CD14-positive monocyte (primary cell): ENCODE data around the gene DPH7. TPM values are rescaled to one million over a fixed set of nuclear protein-coding genes. Genes with fewer than 3 reads are reported as not detected.

Experiments used
- DNase-seq, 3 donors: peaks; one replicate each; pipeline ENCODE4 v3.0.0-alpha.2; 2011 to 2022
- H2AFZ ChIP-seq: 2 replicates; pipeline ENCODE4 v1.6.0; 2012; ENCODE audit warnings: mild to moderate bottlenecking, low read depth, low read length, inconsistent platforms; ENCODE audit not compliant: insufficient read depth, poor library complexity, severe bottlenecking
- H3K27ac ChIP-seq, 2 donors: 1 replicate in 1 of 2; 2 replicates in 1 of 2; pipeline ENCODE4 v1.5.1; 2012 to 2013; ENCODE audit warnings: low read length in 2 of 2, control low read depth in 1 of 2, inconsistent platforms in 1 of 2, low read depth in 1 of 2, mild to moderate bottlenecking in 1 of 2
- H3K27me3 ChIP-seq, 2 donors: one replicate each; pipeline versions ENCODE4 v1.6.0 to v1.6.1; 2011 to 2013; ENCODE audit warnings: low read length in 2 of 2; ENCODE audit not compliant: control insufficient read depth in 2 of 2, insufficient read depth in 2 of 2
- H3K36me3 ChIP-seq, 2 donors: replicated peaks in 1 of 2; 1 replicate in 1 of 2; 2 replicates in 1 of 2; pipeline versions ENCODE4 v1.5.1 to v1.6.1; 2012 to 2013; ENCODE audit warnings: low read length in 2 of 2, control low read depth in 1 of 2, inconsistent platforms in 1 of 2, mild to moderate bottlenecking in 1 of 2; ENCODE audit not compliant: insufficient read depth in 2 of 2, control insufficient read depth in 1 of 2
- H3K4me1 ChIP-seq, 2 donors: 1 replicate in 1 of 2; 2 replicates in 1 of 2; pipeline versions ENCODE4 v1.5.1 to v1.6.1; 2012 to 2013; ENCODE audit warnings: low read length in 2 of 2, control low read depth in 1 of 2, inconsistent platforms in 1 of 2, mild to moderate bottlenecking in 1 of 2, moderate library complexity in 1 of 2; ENCODE audit not compliant: insufficient read depth in 2 of 2, control insufficient read depth in 1 of 2
- H3K4me2 ChIP-seq: replicated peaks from 2 replicates; pipeline ENCODE3; 2012; ENCODE audit warnings: low read length, moderate library complexity, mild to moderate bottlenecking; ENCODE audit not compliant: poor library complexity, severe bottlenecking; ENCODE audit errors: extremely low read depth
- H3K4me3 ChIP-seq, 3 experiments: fragments of 200-600 bp in 1 of 3; sonication (generic) in 1 of 3; replicated peaks in 1 of 3; 1 replicate in 2 of 3; 2 replicates in 1 of 3; pipeline ENCODE4 v1.5.1; 2011 to 2013; ENCODE audit warnings: low read length in 3 of 3, mild to moderate bottlenecking in 3 of 3, control low read depth in 2 of 3, low read depth in 2 of 3, inconsistent platforms in 1 of 3, moderate library complexity in 1 of 3
- H3K79me2 ChIP-seq: 2 replicates; pipeline ENCODE4 v1.6.0; 2012; ENCODE audit warnings: mild to moderate bottlenecking, control low read depth, inconsistent platforms, low read length, moderate library complexity; ENCODE audit not compliant: insufficient read depth
- H3K9ac ChIP-seq: 2 replicates; pipeline ENCODE4 v1.6.0; 2017; ENCODE audit warnings: low read length, mild to moderate bottlenecking; ENCODE audit not compliant: insufficient read depth, poor library complexity, severe bottlenecking
- H3K9me3 ChIP-seq, 2 donors: replicated peaks in 1 of 2; 1 replicate in 1 of 2; 2 replicates in 1 of 2; pipeline versions ENCODE4 v1.5.1 to v1.6.1; 2012 to 2013; ENCODE audit warnings: low read length in 2 of 2, control low read depth in 1 of 2; ENCODE audit not compliant: control insufficient read depth in 1 of 2, insufficient read depth in 1 of 2
- H4K20me1 ChIP-seq: 2 replicates; pipeline ENCODE4 v1.6.0; 2012; ENCODE audit warnings: mild to moderate bottlenecking, low read length, control low read depth, moderate library complexity; ENCODE audit not compliant: insufficient read depth
- H3K27ac Mint-ChIP-seq, 7 donors: one replicate each; pipeline ENCODE4 v1.8.0; 2020; ENCODE audit warnings: mild to moderate bottlenecking in 7 of 7, mixed read lengths in 7 of 7, moderate library complexity in 6 of 7, inconsistent platforms in 2 of 7
- H3K27me3 Mint-ChIP-seq, 3 donors: one replicate each; pipeline ENCODE4 v1.8.0; 2021 to 2022; ENCODE audit warnings: low read depth in 3 of 3, mild to moderate bottlenecking in 3 of 3, mixed read lengths in 3 of 3, moderate library complexity in 3 of 3, inconsistent platforms in 1 of 3
- H3K36me3 Mint-ChIP-seq, 2 donors: one replicate each; pipeline ENCODE4 v1.8.0; 2020; ENCODE audit warnings: mixed read lengths in 2 of 2, inconsistent platforms in 1 of 2, mild to moderate bottlenecking in 1 of 2
- H3K4me1 Mint-ChIP-seq: one replicate; pipeline ENCODE4 v1.8.0; 2020; ENCODE audit warnings: mild to moderate bottlenecking, mixed read lengths
- H3K4me3 Mint-ChIP-seq, 2 donors: one replicate each; pipeline ENCODE4 v1.8.0; 2020; ENCODE audit warnings: mild to moderate bottlenecking in 2 of 2, mixed read lengths in 2 of 2, moderate library complexity in 1 of 2
- H3K9me3 Mint-ChIP-seq, 7 donors: one replicate each; pipeline ENCODE4 v1.8.0; 2020 to 2022; ENCODE audit warnings: mixed read lengths in 7 of 7, mild to moderate bottlenecking in 6 of 7, moderate library complexity in 6 of 7, inconsistent platforms in 2 of 7
- WGBS: methylation state at CpG from one replicate; pipeline ENCODE4 v1.1.5; 2013; ENCODE audit warnings: missing lambda C conversion rate; ENCODE audit not compliant: insufficient coverage; 5-methylcytosine and 5-hydroxymethylcytosine counted together
- intact Hi-C, 2 donors: fragments of 100-400 bp; cut with micrococcal nuclease; formaldehyde crosslinking; loops; one replicate each; pipeline versions ENCODE4 v1.15.0 to v1.15.1; 2023
- polyA plus RNA-seq, 3 donors: library from polyadenylated mRNA; depleted of rRNA in 1 of 3; unstranded in 2 of 3; stranded (reverse) in 1 of 3; fragments of 300-500 nt in 2 of 3; fragments of >200 nt in 1 of 3; fragmentation: Illumina TruSeq in 2 of 3; gene quantifications; 1 replicate in 2 of 3; 2 replicates in 1 of 3; pipeline ENCODE4 v1.2.3, GENCODE V29; 2012 to 2021
- TF ChIP-seq, protein P1 (sequence below): fragments of 200-600 bp; IDR thresholded peaks from one replicate; pipeline ENCODE4 v1.8.0; 2022; ENCODE audit warnings: antibody characterized with exemption, mild to moderate bottlenecking

DPH7 gene
- polyA plus RNA-seq, 3 donors, result 13.1 to 45.6 (median 14.2) TPM

DNA sequence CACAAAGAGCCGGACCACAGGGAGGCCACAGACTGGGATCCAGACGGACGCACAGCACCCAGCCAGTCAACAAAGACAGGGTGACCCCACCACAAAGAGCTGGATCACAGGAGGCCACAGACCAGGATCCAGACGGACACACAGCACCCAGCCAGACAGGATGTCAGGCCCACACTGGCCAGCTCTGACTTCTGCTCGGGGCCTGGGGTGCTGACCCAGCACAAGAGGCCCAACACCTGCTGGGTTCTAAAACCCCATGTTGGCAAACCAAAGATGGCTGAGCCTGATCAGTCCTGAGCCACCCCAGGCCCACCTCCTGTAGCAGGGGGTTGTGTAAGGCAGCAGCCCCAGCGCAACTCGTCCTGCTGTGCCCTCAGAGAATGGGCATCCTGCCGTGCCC is 5.2 kb upstream of the DPH7 start:
- peaks cover 5% of the 10 kb centered on the region for H3K4me1 Mint-ChIP-seq
- Histone ChIP-seq H4K20me1 (peaks cover 1% of the 10 kb centered on the region), H3K36me3 (peaks cover 30 to 50% of the 10 kb centered on the region in 2 donors), H3K79me2 (peaks cover 4% of the 10 kb centered on the region), H3K9me3 (no peaks in the 10 kb centered on the region), H3K27ac (no peak overlapping the region), H3K4me1 (peaks cover 5 to 6% of the 10 kb centered on the region in 2 donors), H3K4me2 (no peak overlapping the region), H2AFZ (no peak overlapping the region), H3K4me3 (no peak overlapping the region), H3K9ac (no peak overlapping the region), H3K27me3 (no peaks in the 10 kb centered on the region)
- H3K9me3 Mint-ChIP-seq, result no peaks in the 10 kb centered on the region
- H3K4me3 Mint-ChIP-seq, result no peak overlapping the region
- H3K36me3 Mint-ChIP-seq, result peaks cover 50 to 61% of the 10 kb centered on the region in 2 donors
- DNase-seq, result no peak
- intact Hi-C loops, result no loop called here
- TF ChIP-seq, protein P1, sequence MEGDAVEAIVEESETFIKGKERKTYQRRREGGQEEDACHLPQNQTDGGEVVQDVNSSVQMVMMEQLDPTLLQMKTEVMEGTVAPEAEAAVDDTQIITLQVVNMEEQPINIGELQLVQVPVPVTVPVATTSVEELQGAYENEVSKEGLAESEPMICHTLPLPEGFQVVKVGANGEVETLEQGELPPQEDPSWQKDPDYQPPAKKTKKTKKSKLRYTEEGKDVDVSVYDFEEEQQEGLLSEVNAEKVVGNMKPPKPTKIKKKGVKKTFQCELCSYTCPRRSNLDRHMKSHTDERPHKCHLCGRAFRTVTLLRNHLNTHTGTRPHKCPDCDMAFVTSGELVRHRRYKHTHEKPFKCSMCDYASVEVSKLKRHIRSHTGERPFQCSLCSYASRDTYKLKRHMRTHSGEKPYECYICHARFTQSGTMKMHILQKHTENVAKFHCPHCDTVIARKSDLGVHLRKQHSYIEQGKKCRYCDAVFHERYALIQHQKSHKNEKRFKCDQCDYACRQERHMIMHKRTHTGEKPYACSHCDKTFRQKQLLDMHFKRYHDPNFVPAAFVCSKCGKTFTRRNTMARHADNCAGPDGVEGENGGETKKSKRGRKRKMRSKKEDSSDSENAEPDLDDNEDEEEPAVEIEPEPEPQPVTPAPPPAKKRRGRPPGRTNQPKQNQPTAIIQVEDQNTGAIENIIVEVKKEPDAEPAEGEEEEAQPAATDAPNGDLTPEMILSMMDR, result no peak
- H3K27me3 Mint-ChIP-seq, result peaks cover 0 to 2% (median 2%) of the 10 kb centered on the region in 3 donors
- H3K27ac Mint-ChIP-seq, result no peak overlapping the region
- 89% methylated on average over 6 of the region's 8 CpGs for WGBS

DNA sequence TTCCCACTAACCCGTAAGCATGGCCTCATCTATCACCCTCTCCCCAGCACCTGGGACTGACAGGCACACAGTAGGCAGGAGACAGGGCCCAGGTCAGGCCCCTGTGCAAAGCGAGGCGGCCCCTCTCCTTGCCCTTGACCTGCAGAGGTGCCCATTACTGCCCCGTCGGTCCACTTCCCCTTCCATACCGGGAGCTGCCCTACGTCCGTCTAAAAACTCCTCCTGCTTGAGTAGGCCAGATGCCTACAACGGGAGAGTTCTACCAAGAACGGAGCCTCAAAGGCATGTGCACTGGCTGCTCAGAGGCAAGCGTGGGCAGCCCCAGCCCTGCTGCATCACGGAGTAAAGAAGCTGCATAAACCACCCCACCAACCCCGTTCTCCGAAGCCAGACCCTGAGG is 4.6 kb upstream of the DPH7 start:
- H2AFZ ChIP-seq, result no peak overlapping the region
- no peaks in the 10 kb centered on the region for H3K27me3 ChIP-seq
- no peak overlapping the region for H3K4me3 ChIP-seq
- H3K9me3 ChIP-seq, result no peaks in the 10 kb centered on the region
- H3K9ac ChIP-seq, result no peak overlapping the region
- Mint-ChIP-seq H3K27ac (peak overlapping the region in 3 of 7 donors; percentile 21 to 33 (median 31)), H3K27me3 (peaks cover 0 to 2% (median 0%) of the 10 kb centered on the region in 3 donors), H3K36me3 (peaks cover 48 to 60% of the 10 kb centered on the region in 2 donors), H3K4me1 (peaks cover 6% of the 10 kb centered on the region), H3K9me3 (no peaks in the 10 kb centered on the region), H3K4me3 (no peak overlapping the region)
- peaks cover 30 to 50% of the 10 kb centered on the region in 2 donors for H3K36me3 ChIP-seq
- H3K4me1 ChIP-seq, result peaks cover 5 to 7% of the 10 kb centered on the region in 2 donors
- 84% methylated on average over 9 of the region's 14 CpGs for WGBS
- TF ChIP-seq, protein P1, result no peak
- no peak for DNase-seq
- no peaks in the 10 kb centered on the region for H4K20me1 ChIP-seq
- no peak overlapping the region for H3K27ac ChIP-seq
- H3K4me2 ChIP-seq, result no peak overlapping the region
- intact Hi-C loops, result no loop called here
- H3K79me2 ChIP-seq, result peaks cover under 1% of the 10 kb centered on the region
